Lower leg skin (tissue), 3 donors: Measurements from ENCODE around the gene OGDHL.

ENCODE experiments used
- POLR2A ChIP-seq, 2 donors: fragments of 450-650 bp; IDR thresholded peaks; one replicate each; pipeline ENCODE4 v1.6.1; 2016 to 2017; ENCODE audit warnings: antibody characterized with exemption in 2 of 2, mild to moderate bottlenecking in 1 of 2, moderate library complexity in 1 of 2
- TF ChIP-seq, protein P1 (sequence below), 3 donors: fragments of 450-650 bp; IDR thresholded peaks; one replicate each; pipeline ENCODE4 v1.5.1; 2016; ENCODE audit warnings: antibody characterized with exemption in 3 of 3, mild to moderate bottlenecking in 3 of 3, moderate library complexity in 2 of 3

DNA sequence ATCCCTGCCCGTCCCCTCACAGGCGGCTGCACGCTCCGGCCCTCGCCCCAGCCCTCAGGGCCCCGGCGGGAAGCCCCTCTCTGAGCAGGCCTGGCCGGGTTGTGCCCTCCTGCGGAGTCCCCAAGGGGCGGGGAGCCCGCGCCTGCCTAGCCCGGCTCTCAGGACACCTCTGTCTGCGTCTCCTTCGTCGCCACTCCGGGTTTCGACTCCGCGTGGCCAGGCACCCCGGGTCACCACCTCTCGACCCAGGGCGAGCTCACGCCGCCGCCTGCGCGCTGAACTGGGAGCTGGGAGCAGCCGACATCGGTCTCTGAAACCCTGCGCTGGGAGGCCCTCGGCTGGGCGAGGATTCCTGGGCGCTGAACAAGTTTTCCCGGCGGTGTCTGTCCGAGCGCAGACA lies 6.2 kb upstream of the OGDHL start:
- no peak for TF ChIP-seq POLR2A (IDR thresholded peaks at IDR 0.05)
- TF ChIP-seq, protein P1, sequence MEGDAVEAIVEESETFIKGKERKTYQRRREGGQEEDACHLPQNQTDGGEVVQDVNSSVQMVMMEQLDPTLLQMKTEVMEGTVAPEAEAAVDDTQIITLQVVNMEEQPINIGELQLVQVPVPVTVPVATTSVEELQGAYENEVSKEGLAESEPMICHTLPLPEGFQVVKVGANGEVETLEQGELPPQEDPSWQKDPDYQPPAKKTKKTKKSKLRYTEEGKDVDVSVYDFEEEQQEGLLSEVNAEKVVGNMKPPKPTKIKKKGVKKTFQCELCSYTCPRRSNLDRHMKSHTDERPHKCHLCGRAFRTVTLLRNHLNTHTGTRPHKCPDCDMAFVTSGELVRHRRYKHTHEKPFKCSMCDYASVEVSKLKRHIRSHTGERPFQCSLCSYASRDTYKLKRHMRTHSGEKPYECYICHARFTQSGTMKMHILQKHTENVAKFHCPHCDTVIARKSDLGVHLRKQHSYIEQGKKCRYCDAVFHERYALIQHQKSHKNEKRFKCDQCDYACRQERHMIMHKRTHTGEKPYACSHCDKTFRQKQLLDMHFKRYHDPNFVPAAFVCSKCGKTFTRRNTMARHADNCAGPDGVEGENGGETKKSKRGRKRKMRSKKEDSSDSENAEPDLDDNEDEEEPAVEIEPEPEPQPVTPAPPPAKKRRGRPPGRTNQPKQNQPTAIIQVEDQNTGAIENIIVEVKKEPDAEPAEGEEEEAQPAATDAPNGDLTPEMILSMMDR (IDR thresholded peaks at IDR 0.05) = no peak
